Inflammatory macrophage treated with lipopolysaccharide for 4 hours (primary cell): ENCODE measurements around the gene CMTR1.
"Not testable (repeated sequence)": the region's sequence is repeated elsewhere in the genome, so short reads cannot be mapped to it uniquely, and the experiment has no call there.

Experiments used
- DNase-seq: peaks from one replicate; pipeline ENCODE4 v3.0.0-alpha.2; 2020

The CMTR1 gene

DNA sequence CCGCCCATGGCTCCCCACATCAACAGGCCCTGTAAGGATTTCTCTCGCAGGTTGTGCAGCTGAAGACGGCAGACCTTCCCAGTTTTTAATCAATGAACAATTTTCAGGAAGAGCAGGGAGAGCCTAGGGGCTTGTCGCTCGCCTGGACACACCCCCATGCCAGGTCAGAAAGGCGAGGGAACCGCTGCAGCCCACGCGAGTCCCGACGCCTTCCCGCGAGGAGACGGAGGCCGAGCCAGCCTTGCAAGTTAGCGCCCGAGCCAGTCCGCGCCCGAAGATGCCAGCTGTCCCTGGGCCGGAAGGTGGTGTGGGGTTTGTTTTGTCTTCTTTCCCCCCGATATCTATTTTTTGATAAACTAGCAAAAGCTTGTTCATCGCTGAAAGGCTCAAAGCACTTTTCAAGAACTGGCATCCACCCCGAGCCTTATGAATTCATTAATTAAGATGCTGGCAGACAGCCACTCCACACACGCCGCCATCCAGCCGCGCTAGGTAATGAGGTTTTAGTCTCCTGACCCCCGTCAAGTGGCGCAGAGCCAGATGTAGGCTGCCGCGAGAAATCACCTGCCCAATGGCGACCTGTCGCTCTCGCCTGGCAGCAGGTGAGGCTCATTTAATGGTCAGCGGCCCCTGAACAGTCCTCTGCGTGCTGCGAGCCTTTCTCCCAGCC lies 60.1 kb downstream of the CMTR1 start:
- no peak for DNase-seq

GRCh38 chr6:37493661-37493995 lies 60.6 kb downstream of the CMTR1 start:
- no peak for DNase-seq

- no peak for DNase-seq
Observed at GRCh38 chr6:37495244-37495934, 62.4 kb downstream of the CMTR1 start.

- no peak for DNase-seq
Observed at GRCh38 chr6:37496951-37497885, 64.2 kb downstream of the CMTR1 start.

- DNase-seq = peak; percentile 98
Observed at GRCh38 chr6:37499433-37500293, 66.6 kb downstream of the CMTR1 start, which contains the start of gene CCDC167. Gene CCDC167, minus strand, starts transcription at chr6:37499893. Its CDS starts 30 bp downstream, at chr6:37499863.

DNA sequence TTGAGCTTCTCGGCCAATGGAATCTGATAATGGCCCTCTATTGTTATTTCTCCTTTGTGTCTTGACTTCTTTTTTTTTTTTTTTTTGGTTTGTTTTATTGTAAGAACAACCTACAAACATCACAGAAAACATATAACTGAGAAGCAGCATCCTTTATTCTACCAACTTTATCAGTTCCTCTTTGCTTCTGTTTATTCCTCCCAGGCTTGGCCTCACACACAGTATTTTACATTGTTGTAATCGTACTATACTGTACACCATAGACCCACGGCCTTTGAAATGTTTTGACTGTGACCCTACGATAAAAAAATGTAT lies 67.2 kb downstream of the CMTR1 start:
- no peak for DNase-seq

GRCh38 chr6:37500904-37501303 lies 67.9 kb downstream of the CMTR1 start:
- not testable (repeated sequence) for DNase-seq

DNA sequence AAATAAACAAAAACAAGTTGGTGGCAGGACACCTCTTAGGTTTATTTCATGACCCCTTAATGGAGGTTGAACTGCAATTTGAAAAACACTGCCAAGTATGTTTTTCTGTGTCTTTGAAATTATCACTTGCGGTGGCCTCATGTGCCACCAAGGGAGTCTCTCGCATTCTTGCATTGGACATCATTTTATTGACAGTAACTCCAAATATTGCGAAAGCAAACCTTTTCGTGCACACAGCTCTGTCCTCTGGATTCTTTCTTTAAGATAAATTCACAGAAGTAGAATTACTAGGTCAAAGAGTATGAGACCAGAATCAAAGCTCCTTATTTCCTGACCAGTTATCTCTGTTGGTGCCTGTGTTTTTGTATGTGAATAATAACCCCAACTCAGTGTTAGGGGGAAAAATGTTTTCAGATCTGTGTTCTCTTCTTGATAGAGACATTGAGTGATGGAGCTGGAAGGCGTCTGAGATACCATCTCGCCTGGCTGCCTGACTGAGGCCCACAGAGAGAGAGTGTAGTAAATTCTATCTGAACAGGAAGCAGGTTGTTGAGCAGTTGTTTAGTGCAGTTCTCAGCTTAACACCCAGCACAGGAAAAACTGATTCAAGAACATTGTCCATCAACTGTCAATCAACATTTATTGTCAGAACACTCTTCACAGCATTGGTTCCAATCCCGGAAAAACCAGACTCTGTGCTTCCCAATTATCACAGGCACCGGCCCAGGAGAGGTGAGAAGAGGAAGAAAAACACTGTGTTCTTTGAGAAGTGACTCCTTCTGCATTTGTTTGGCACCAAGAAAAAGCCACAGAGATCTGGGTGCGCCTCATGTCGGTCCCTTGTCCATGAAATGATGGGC lies 68.8 kb downstream of the CMTR1 start:
- DNase-seq = no peak

- peak; percentile 26 for DNase-seq
Observed at GRCh38 chr6:37502703-37503291, 69.8 kb downstream of the CMTR1 start.

GRCh38 chr6:37503309-37503965 lies 70.4 kb downstream of the CMTR1 start:
- peak; percentile 33 for DNase-seq

- no peak for DNase-seq
Observed at GRCh38 chr6:37504024-37504423, 71.0 kb downstream of the CMTR1 start.

DNA sequence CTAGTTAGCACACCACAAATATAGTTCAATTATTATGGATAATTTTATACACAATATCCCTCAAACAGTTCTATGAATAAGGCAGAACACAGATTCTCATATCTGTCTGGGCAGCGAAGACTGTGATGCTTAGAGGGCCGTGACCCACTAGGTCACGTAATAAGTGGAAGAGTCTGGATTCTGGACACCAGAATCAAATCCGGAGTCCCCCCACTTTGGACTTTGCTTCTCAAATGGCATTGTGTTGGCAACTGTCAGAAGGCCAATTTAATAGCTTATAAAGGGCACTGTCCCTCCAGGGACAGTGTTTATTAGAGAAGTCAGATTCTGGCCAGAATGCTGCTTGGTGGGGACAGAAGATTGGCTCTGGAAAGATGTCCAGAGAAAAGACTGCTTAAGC lies 73.5 kb downstream of the CMTR1 start:
- DNase-seq = no peak

DNA sequence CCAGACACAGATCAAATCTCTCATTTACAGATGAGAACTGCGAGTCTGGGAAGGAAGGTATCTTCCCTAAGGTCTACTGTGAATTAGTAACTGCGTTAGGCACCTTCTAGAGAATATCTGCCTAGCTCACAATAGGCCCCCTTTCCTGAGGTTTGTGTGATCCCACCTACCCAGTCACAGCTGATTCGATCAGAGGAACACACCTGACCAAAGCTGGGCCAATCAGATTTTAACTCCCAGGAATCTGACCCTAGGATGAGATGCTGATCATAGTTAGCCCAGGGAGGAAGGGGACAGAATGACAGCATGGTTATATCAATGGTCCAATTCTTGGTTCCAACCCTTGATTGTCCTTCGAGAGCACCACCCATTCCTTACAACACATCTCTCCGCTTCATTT lies 74.1 kb downstream of the CMTR1 start:
- no peak for DNase-seq

GRCh38 chr6:37507690-37508421 lies 74.8 kb downstream of the CMTR1 start:
- DNase-seq = no peak

- DNase-seq = no peak
Observed at GRCh38 chr6:37511201-37511600, 78.2 kb downstream of the CMTR1 start.

DNA sequence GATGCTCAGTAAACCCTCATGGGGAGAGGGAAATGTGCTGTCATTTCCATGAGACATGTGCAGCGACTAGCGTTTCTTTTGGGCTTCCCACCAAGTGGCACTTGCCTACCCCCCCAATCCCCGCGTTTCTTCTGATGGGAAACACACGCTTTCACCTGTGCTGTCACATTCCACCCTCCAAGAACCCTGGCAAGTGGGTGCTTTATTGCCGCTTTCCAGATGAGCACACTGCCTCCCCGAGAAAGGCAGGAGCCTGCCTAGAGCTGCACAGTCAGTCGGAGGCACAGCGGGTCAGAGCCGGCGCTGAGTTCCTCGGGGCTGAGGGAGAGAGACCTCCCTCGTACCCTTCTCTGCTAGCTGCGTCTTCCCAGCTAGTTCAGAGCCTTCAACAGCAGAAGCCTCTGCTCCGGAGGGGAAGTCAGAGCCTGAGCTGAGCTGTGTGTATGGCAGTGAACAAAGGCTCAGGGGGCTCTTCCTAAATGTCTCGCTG lies 78.9 kb downstream of the CMTR1 start:
- no peak for DNase-seq

GRCh38 chr6:37512400-37513011 lies 79.5 kb downstream of the CMTR1 start:
- no peak for DNase-seq

DNA sequence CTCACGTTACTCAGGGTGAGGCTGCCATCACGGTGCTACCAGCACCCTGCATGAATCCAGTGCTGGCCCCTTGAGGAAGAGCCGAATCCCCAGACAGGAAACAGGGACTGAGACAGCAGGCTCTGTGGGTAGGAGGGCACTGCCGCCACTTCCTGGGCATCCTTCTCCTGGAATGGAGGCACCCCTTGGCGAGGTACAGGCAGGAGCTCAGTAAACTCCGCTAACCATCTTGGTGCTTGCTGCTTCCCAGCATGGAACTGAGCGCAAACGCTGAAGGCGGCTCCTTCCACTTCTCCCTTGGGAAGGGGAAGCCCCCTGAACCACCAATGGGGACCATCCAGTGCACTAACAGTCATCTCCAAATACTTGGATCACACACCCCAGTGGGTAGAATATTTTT lies 80.1 kb downstream of the CMTR1 start:
- DNase-seq = no peak

DNA sequence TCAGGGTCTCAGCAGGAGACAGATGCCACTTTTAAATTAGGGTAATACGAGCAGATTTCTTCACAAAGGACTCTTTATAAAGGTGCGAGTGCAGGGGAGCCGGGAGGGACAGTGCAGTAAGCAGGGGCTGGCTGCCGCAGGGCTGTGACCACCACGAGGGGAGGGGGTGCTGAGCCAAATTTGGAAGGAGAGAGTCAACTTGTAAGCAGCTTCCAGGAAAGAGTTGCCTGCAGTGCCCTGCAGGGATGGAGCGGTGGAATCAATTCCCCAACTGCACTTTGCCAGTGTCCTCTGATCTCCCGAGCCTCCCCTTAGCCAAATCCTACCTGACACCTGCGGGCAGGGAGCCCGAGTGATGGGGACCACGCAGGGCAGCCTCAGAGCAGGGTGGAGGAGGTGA lies 80.6 kb downstream of the CMTR1 start:
- no peak for DNase-seq
